ENCODE data around the gene RNASE11. TPM values are rescaled to one million over a fixed set of nuclear protein-coding genes. Genes with fewer than 3 reads are reported as not detected.

The RNASE11 gene
- total and polyA plus RNA-seq, 4 donors = not detected

- H3K9me3 ChIP-seq (ENCODE audit: control insufficient read depth in 4 of 4, low read length in 3 of 4) = no peaks in the 10 kb centered on the region
- no peak for DNase-seq (ENCODE audit: low spot score)
- H3K27ac ChIP-seq (ENCODE audit: low read depth in 1 of 2, low read length in 2 of 2) = no peak overlapping the region
- WGBS = 67% methylated on average over 5 of the region's 5 CpGs
- no peaks in the 10 kb centered on the region for H3K36me3 ChIP-seq (ENCODE audit: control insufficient read depth in 4 of 4, insufficient read depth in 3 of 4, low read depth in 1 of 4, low read length in 3 of 4)
- TF ChIP-seq HNF4A (conservative IDR thresholded peaks at IDR 0.05) = no peak
- no peak overlapping the region for H3K4me3 ChIP-seq (ENCODE audit: low read depth in 1 of 3, low read length in 3 of 3)
- H3K9ac ChIP-seq (ENCODE audit: low read depth in 1 of 2, low read length in 2 of 2) = no peak overlapping the region
- no peaks in the 10 kb centered on the region for H3K27me3 ChIP-seq (ENCODE audit: control insufficient read depth in 4 of 4, insufficient read depth in 4 of 4, low read length in 3 of 4)
- H3K4me1 ChIP-seq (ENCODE audit: control insufficient read depth in 4 of 4, insufficient read depth in 4 of 4, low read length in 3 of 4) = peaks cover 0 to 36% (median 24%) of the 10 kb centered on the region in 4 donors
These were observed 24.6 kb upstream of the RNASE11 start for GRCh38 chr14:20612403-20612802.

- no peak overlapping the region for H3K27ac ChIP-seq (ENCODE audit: low read depth in 1 of 2, low read length in 2 of 2)
- H3K4me1 ChIP-seq (ENCODE audit: control insufficient read depth in 4 of 4, insufficient read depth in 4 of 4, low read length in 3 of 4) = peaks cover 0 to 42% (median 24%) of the 10 kb centered on the region in 4 donors
- no peak overlapping the region for H3K4me3 ChIP-seq (ENCODE audit: low read depth in 1 of 3, low read length in 3 of 3)
- H3K36me3 ChIP-seq (ENCODE audit: control insufficient read depth in 4 of 4, insufficient read depth in 3 of 4, low read depth in 1 of 4, low read length in 3 of 4) = no peaks in the 10 kb centered on the region
- WGBS = 62% methylated on average over 4 of the region's 4 CpGs
- H3K9me3 ChIP-seq (ENCODE audit: control insufficient read depth in 4 of 4, low read length in 3 of 4) = no peaks in the 10 kb centered on the region
- TF ChIP-seq REST (IDR thresholded peaks at IDR 0.05) = no peak
- no peak for TF ChIP-seq JUND (IDR thresholded peaks at IDR 0.05)
- no peak for TF ChIP-seq YY1 (IDR thresholded peaks at IDR 0.05)
- no peak for TF ChIP-seq RAD21 (IDR thresholded peaks at IDR 0.05)
- no peak for TF ChIP-seq HNF4A (conservative IDR thresholded peaks at IDR 0.05)
- no peak for TF ChIP-seq CTCF (IDR thresholded peaks at IDR 0.05; ENCODE audit: low read depth, low read length, missing input control)
- TF ChIP-seq FOXA1 (IDR thresholded peaks at IDR 0.05) = no peak
- TF ChIP-seq FOXA2 (IDR thresholded peaks at IDR 0.05) = no peak
- no peak for TF ChIP-seq SP1 (IDR thresholded peaks at IDR 0.05)
- no peak for TF ChIP-seq ZBTB33 (IDR thresholded peaks at IDR 0.05)
- no peak for TF ChIP-seq NR2F2 (IDR thresholded peaks at IDR 0.05)
- TF ChIP-seq GABPA (IDR thresholded peaks at IDR 0.05 in 1 of 2, conservative IDR thresholded peaks at IDR 0.05 in 1 of 2) = no peak
- TF ChIP-seq EGR1 (IDR thresholded peaks at IDR 0.05; ENCODE audit: low read depth in 2 of 2) = no peak
- TF ChIP-seq TAF1 (conservative IDR thresholded peaks at IDR 0.05) = no peak
- no peak for TF ChIP-seq HNF4G (IDR thresholded peaks at IDR 0.05)
- TF ChIP-seq MAX (IDR thresholded peaks at IDR 0.05) = no peak
- TF ChIP-seq RXRA (IDR thresholded peaks at IDR 0.05) = no peak
- no peak for TF ChIP-seq ATF3 (IDR thresholded peaks at IDR 0.05)
- DNase-seq (ENCODE audit: low spot score) = no peak
- no peak overlapping the region for H3K9ac ChIP-seq (ENCODE audit: low read depth in 1 of 2, low read length in 2 of 2)
- H3K27me3 ChIP-seq (ENCODE audit: control insufficient read depth in 4 of 4, insufficient read depth in 4 of 4, low read length in 3 of 4) = no peaks in the 10 kb centered on the region
These were observed 23.5 kb upstream of the RNASE11 start for GRCh38 chr14:20611277-20611676.

All from liver (tissue), 9 donors.